HUES64 (cell line): ENCODE data around the gene COA8. TPM values are rescaled to one million over a fixed set of nuclear protein-coding genes. Genes with fewer than 3 reads are reported as not detected.

Source experiments
- H3K27ac ChIP-seq: 2 replicates; pipeline ENCODE4 v1.7.0; 2013; ENCODE audit warnings: low read depth, low read length, inconsistent platforms
- H3K27me3 ChIP-seq: 2 replicates; pipeline ENCODE4 v1.6.1; 2013; ENCODE audit warnings: mild to moderate bottlenecking, low read length; ENCODE audit not compliant: insufficient read depth
- H3K36me3 ChIP-seq: 2 replicates; pipeline ENCODE4 v1.6.1; 2013; ENCODE audit warnings: mild to moderate bottlenecking, low read length; ENCODE audit not compliant: insufficient read depth
- H3K4me1 ChIP-seq: 2 replicates; pipeline ENCODE4 v1.6.1; 2013; ENCODE audit warnings: mild to moderate bottlenecking, low read length, moderate library complexity; ENCODE audit not compliant: insufficient read depth
- H3K4me3 ChIP-seq: 2 replicates; pipeline ENCODE4 v1.5.1; 2013; ENCODE audit warnings: mild to moderate bottlenecking, low read length, moderate library complexity
- H3K9ac ChIP-seq: 2 replicates; pipeline ENCODE4 v1.6.1; 2013; ENCODE audit warnings: mild to moderate bottlenecking, low read depth, low read length
- H3K9me3 ChIP-seq: 2 replicates; pipeline ENCODE4 v1.6.1; 2013; ENCODE audit warnings: low read depth, low read length; ENCODE audit not compliant: insufficient read depth
- WGBS: fragments of 150-250, 120-280 bp; methylation state at CpG from one replicate; pipeline ENCODE4 v1.1.7; 2013; ENCODE audit warnings: missing lambda C conversion rate; 5-methylcytosine and 5-hydroxymethylcytosine counted together
- polyA plus RNA-seq, 2 experiments: library from polyadenylated mRNA; stranded (reverse); fragments of 50-300 nt; gene quantifications; one replicate each; pipeline ENCODE4 v1.2.3, GENCODE V29; 2013

Gene COA8
- polyA plus RNA-seq (2013, experiment 1 of 2): 21.1 TPM
- 31.8 TPM for polyA plus RNA-seq (2013, experiment 2 of 2)

- H3K27ac ChIP-seq: peak within 1 kb of the TSS; percentile 97
- peaks cover 5% of the 10 kb centered on the region; the same call in 1 of the 2 replicates for H3K4me1 ChIP-seq
- no peaks in the 10 kb centered on the region for H3K27me3 ChIP-seq
- no peaks in the 10 kb centered on the region for H3K9me3 ChIP-seq
- H3K36me3 ChIP-seq: peaks cover 29% of the 10 kb centered on the region
- under 1% methylated on average over 109 of the region's 109 CpGs for WGBS
- H3K9ac ChIP-seq: peak within 1 kb of the TSS; percentile 98
- H3K4me3 ChIP-seq: peak within 1 kb of the TSS; percentile 99
These were observed at the start of gene COA8, which contains the start of gene BAG5 for GRCh38 chr14:103562429-103563225. COA8 (plus strand) TSS chr14:103562960; CDS start chr14:103563002, 42 bp downstream. BAG5 (minus strand) TSS chr14:103562657; CDS start chr14:103561164, 1,493 bp downstream.

- H3K27me3 ChIP-seq: no peaks in the 10 kb centered on the region
These were observed 48.0 kb upstream of the COA8 start for GRCh38 chr14:103514596-103515421.

GRCh38 chr14:103516426-103517173, 46.2 kb upstream of the COA8 start:
- Histone ChIP-seq H3K9ac (no peak overlapping the region), H3K27me3 (no peaks in the 10 kb centered on the region), H3K4me1 (no peaks in the 10 kb centered on the region; the same call in 1 of the 2 replicates), H3K27ac (no peak overlapping the region; the same call in 1 of the 2 replicates), H3K9me3 (no peaks in the 10 kb centered on the region), H3K36me3 (peaks cover 16% of the 10 kb centered on the region), H3K4me3 (no peak overlapping the region)
- 90% methylated on average over 9 of the region's 10 CpGs for WGBS

More at GRCh38 chr14:103514596-103515421, 48.0 kb upstream of the COA8 start:
- Histone ChIP-seq H3K4me3 (no peak overlapping the region), H3K27ac (no peak overlapping the region), H3K9ac (no peak overlapping the region), H3K36me3 (peaks cover 7% of the 10 kb centered on the region), H3K9me3 (no peaks in the 10 kb centered on the region), H3K4me1 (no peaks in the 10 kb centered on the region; the same call in 1 of the 2 replicates)
- 86% methylated on average over 17 of the region's 18 CpGs for WGBS

- H3K27ac ChIP-seq: no peak overlapping the region; the same call in 1 of the 2 replicates
- no peaks in the 10 kb centered on the region for H3K9me3 ChIP-seq
- H3K9ac ChIP-seq: no peak overlapping the region
- H3K4me3 ChIP-seq: no peak overlapping the region
- no peaks in the 10 kb centered on the region for H3K27me3 ChIP-seq
- H3K4me1 ChIP-seq: no peaks in the 10 kb centered on the region; the same call in 1 of the 2 replicates
- 93% methylated on average over 10 of the region's 10 CpGs for whole genome bisulfite sequencing
- H3K36me3 ChIP-seq: peaks cover 16% of the 10 kb centered on the region
These were observed 45.6 kb upstream of the COA8 start for GRCh38 chr14:103517174-103517566.

GRCh38 chr14:103517721-103518421, 44.9 kb upstream of the COA8 start:
- H3K9ac ChIP-seq: no peak overlapping the region
- H3K27ac ChIP-seq: no peak overlapping the region
- H3K36me3 ChIP-seq: peaks cover 16% of the 10 kb centered on the region
- no peaks in the 10 kb centered on the region; the same call in 1 of the 2 replicates for H3K4me1 ChIP-seq
- WGBS: 72% methylated on average over 20 of the region's 20 CpGs
- peaks cover 2% of the 10 kb centered on the region for H3K27me3 ChIP-seq
- no peaks in the 10 kb centered on the region for H3K9me3 ChIP-seq
- H3K4me3 ChIP-seq: no peak overlapping the region

GRCh38 chr14:103518422-103519042, 44.2 kb upstream of the COA8 start:
- Histone ChIP-seq H3K27me3 (peaks cover 8% of the 10 kb centered on the region), H3K9ac (no peak overlapping the region), H3K27ac (peak overlapping the region; percentile 17; the same call in 1 of the 2 replicates), H3K4me3 (no peak overlapping the region), H3K9me3 (no peaks in the 10 kb centered on the region), H3K4me1 (peaks cover 4% of the 10 kb centered on the region), H3K36me3 (peaks cover 16% of the 10 kb centered on the region)
- 68% methylated on average over 9 of the region's 9 CpGs for WGBS

GRCh38 chr14:103519043-103519836, 43.5 kb upstream of the COA8 start:
- Histone ChIP-seq H3K9ac (no peak overlapping the region), H3K4me3 (no peak overlapping the region), H3K27ac (peak overlapping the region; percentile 17; the same call in 1 of the 2 replicates), H3K9me3 (no peaks in the 10 kb centered on the region), H3K27me3 (peaks cover 15% of the 10 kb centered on the region), H3K36me3 (peaks cover 16% of the 10 kb centered on the region), H3K4me1 (peaks cover 5% of the 10 kb centered on the region)
- WGBS: 81% methylated on average over 13 of the region's 13 CpGs

- Histone ChIP-seq H3K9ac (no peak overlapping the region), H3K4me3 (no peak overlapping the region), H3K27me3 (peaks cover 21% of the 10 kb centered on the region), H3K4me1 (peaks cover 5% of the 10 kb centered on the region), H3K36me3 (peaks cover 16% of the 10 kb centered on the region), H3K27ac (peak overlapping the region; percentile 1; the same call in 1 of the 2 replicates), H3K9me3 (no peaks in the 10 kb centered on the region)
- 92% methylated on average over 22 of the region's 22 CpGs for WGBS
These were observed 42.9 kb upstream of the COA8 start for GRCh38 chr14:103519837-103520212.

GRCh38 chr14:103520269-103520656, 42.5 kb upstream of the COA8 start:
- Histone ChIP-seq H3K9ac (no peak overlapping the region), H3K36me3 (peaks cover 16% of the 10 kb centered on the region), H3K27ac (peak overlapping the region; percentile 55; the same call in 1 of the 2 replicates), H3K4me1 (peaks cover 5% of the 10 kb centered on the region), H3K4me3 (peak overlapping the region; percentile 70; the same call in 1 of the 2 replicates), H3K9me3 (no peaks in the 10 kb centered on the region), H3K27me3 (peaks cover 21% of the 10 kb centered on the region)
- WGBS: 85% methylated on average over 10 of the region's 10 CpGs
